GM18499 (cell line): ENCODE data around the gene ARMC9.
A peak's percentile ranks its signal among the peaks of the same experiment; 100 is the strongest.
"Not testable (repeated sequence)": the region's sequence is repeated elsewhere in the genome, so short reads cannot be mapped to it uniquely, and the experiment has no call there.

ENCODE experiments used
- ATAC-seq: cut with Tn5 transposase; IDR thresholded peaks from one replicate; pipeline ENCODE4 v1.9.1; 2021; ENCODE audit warnings: moderate number of reproducible peaks; ENCODE audit not compliant: insufficient read depth, unreplicated experiment

The ARMC9 gene

GRCh38 chr2:231405601-231406367 is 207.4 kb downstream of the ARMC9 start:
- not testable (repeated sequence) for ATAC-seq

GRCh38 chr2:231407686-231408085 is 209.3 kb downstream of the ARMC9 start:
- ATAC-seq = not testable (repeated sequence)

- not testable (repeated sequence) for ATAC-seq
Measured at GRCh38 chr2:231408304-231408703, 209.9 kb downstream of the ARMC9 start.

GRCh38 chr2:231409776-231410175 is 211.3 kb downstream of the ARMC9 start:
- no peak for ATAC-seq

- no peak for ATAC-seq
Measured at GRCh38 chr2:231410293-231411004, 212.0 kb downstream of the ARMC9 start.

GRCh38 chr2:231411237-231411636 is 212.8 kb downstream of the ARMC9 start:
- no peak for ATAC-seq

GRCh38 chr2:231411831-231412617 is 213.6 kb downstream of the ARMC9 start:
- peak; percentile 86 for ATAC-seq

GRCh38 chr2:231412618-231412963 is 214.2 kb downstream of the ARMC9 start:
- no peak for ATAC-seq

GRCh38 chr2:231413456-231413855 is 215.0 kb downstream of the ARMC9 start:
- ATAC-seq = no peak

GRCh38 chr2:231413921-231414476 is 215.6 kb downstream of the ARMC9 start:
- no peak for ATAC-seq

GRCh38 chr2:231415029-231415428 is 216.6 kb downstream of the ARMC9 start:
- ATAC-seq = no peak

- ATAC-seq = no peak
Measured at GRCh38 chr2:231418820-231419640, 220.6 kb downstream of the ARMC9 start.

GRCh38 chr2:231421051-231421580 is 222.7 kb downstream of the ARMC9 start:
- no peak for ATAC-seq

GRCh38 chr2:231422056-231422455 is 223.6 kb downstream of the ARMC9 start:
- ATAC-seq = no peak

- ATAC-seq = no peak
Measured at GRCh38 chr2:231423176-231423575, 224.7 kb downstream of the ARMC9 start.
